Stimulated activated naive CD8-positive, alpha-beta T cell treated with anti-CD3 and anti-CD28 coated beads, Interleukin-15, Interleukin-2, amounts not matched to agents 100 ng/mL and 50 ng/mL, for 24 hours (primary cell): ENCODE data around the gene NLRX1.
"Not testable (repeated sequence)": the region's sequence is repeated elsewhere in the genome, so short reads cannot be mapped to it uniquely, and the experiment has no call there.

Experiments
- H3K27ac Mint-ChIP-seq: one replicate; pipeline ENCODE4 v1.8.0; 2021; ENCODE audit warnings: mild to moderate bottlenecking, mixed read lengths
- H3K27me3 Mint-ChIP-seq: one replicate; pipeline ENCODE4 v1.8.0; 2021; ENCODE audit warnings: mixed read lengths
- H3K36me3 Mint-ChIP-seq: one replicate; pipeline ENCODE4 v1.8.0; 2021; ENCODE audit warnings: low read depth, mixed read lengths
- H3K4me1 Mint-ChIP-seq: one replicate; pipeline ENCODE4 v1.8.0; 2021; ENCODE audit warnings: low read depth, mixed read lengths
- H3K4me3 Mint-ChIP-seq: one replicate; pipeline ENCODE4 v1.8.0; 2021; ENCODE audit warnings: mild to moderate bottlenecking, mixed read lengths
- H3K9me3 Mint-ChIP-seq: one replicate; pipeline ENCODE4 v1.8.0; 2021; ENCODE audit warnings: mixed read lengths

The NLRX1 gene

GRCh38 chr11:119205080-119205479 lies 36.6 kb downstream of the NLRX1 start:
- Mint-ChIP-seq H3K36me3 (no peaks in the 10 kb centered on the region), H3K27me3 (no peaks in the 10 kb centered on the region), H3K4me1 (peaks cover 36% of the 10 kb centered on the region), H3K9me3 (no peaks in the 10 kb centered on the region), H3K4me3 (peak overlapping the region; percentile 60), H3K27ac (peak overlapping the region; percentile 76)

- no peaks in the 10 kb centered on the region for H3K36me3 Mint-ChIP-seq
- no peaks in the 10 kb centered on the region for H3K9me3 Mint-ChIP-seq
- H3K4me3 Mint-ChIP-seq, result peak within 1 kb of the TSS; percentile 99
- no peaks in the 10 kb centered on the region for H3K27me3 Mint-ChIP-seq
- H3K4me1 Mint-ChIP-seq, result peaks cover 36% of the 10 kb centered on the region
- H3K27ac Mint-ChIP-seq, result peak within 1 kb of the TSS; percentile 98
Measured at GRCh38 chr11:119205574-119206510, 37.3 kb downstream of the NLRX1 start, which contains the start of gene CBL. Gene CBL, plus strand, starts transcription at chr11:119206339. Its CDS starts 79 bp downstream, at chr11:119206418.

- peaks cover 39% of the 10 kb centered on the region for H3K4me1 Mint-ChIP-seq
- no peaks in the 10 kb centered on the region for H3K27me3 Mint-ChIP-seq
- peak overlapping the region; percentile 99 for H3K4me3 Mint-ChIP-seq
- H3K27ac Mint-ChIP-seq, result peak overlapping the region; percentile 98
- H3K9me3 Mint-ChIP-seq, result no peaks in the 10 kb centered on the region
- H3K36me3 Mint-ChIP-seq, result no peaks in the 10 kb centered on the region
Measured at GRCh38 chr11:119206511-119207414, 38.2 kb downstream of the NLRX1 start.

GRCh38 chr11:119207415-119207960 lies 39.0 kb downstream of the NLRX1 start:
- Mint-ChIP-seq H3K4me3 (peak overlapping the region; percentile 99), H3K27ac (peak overlapping the region; percentile 98), H3K27me3 (no peaks in the 10 kb centered on the region), H3K9me3 (no peaks in the 10 kb centered on the region), H3K36me3 (no peaks in the 10 kb centered on the region), H3K4me1 (peaks cover 39% of the 10 kb centered on the region)

GRCh38 chr11:119209186-119209585 lies 40.7 kb downstream of the NLRX1 start:
- Mint-ChIP-seq H3K27ac (no peak overlapping the region), H3K9me3 (no peaks in the 10 kb centered on the region), H3K36me3 (peaks cover 4% of the 10 kb centered on the region), H3K4me3 (no peak overlapping the region), H3K27me3 (no peaks in the 10 kb centered on the region), H3K4me1 (peaks cover 44% of the 10 kb centered on the region)

GRCh38 chr11:119210050-119210449 lies 41.5 kb downstream of the NLRX1 start:
- Mint-ChIP-seq H3K27ac (peak overlapping the region; percentile 2), H3K27me3 (no peaks in the 10 kb centered on the region), H3K36me3 (peaks cover 4% of the 10 kb centered on the region), H3K4me3 (no peak overlapping the region), H3K9me3 (no peaks in the 10 kb centered on the region), H3K4me1 (peaks cover 44% of the 10 kb centered on the region)

GRCh38 chr11:119218141-119218878 lies 49.8 kb downstream of the NLRX1 start:
- H3K4me1 Mint-ChIP-seq, result peaks cover 49% of the 10 kb centered on the region
- no peaks in the 10 kb centered on the region for H3K27me3 Mint-ChIP-seq
- H3K27ac Mint-ChIP-seq, result peak overlapping the region; percentile 16
- H3K36me3 Mint-ChIP-seq, result no peaks in the 10 kb centered on the region
- no peaks in the 10 kb centered on the region for H3K9me3 Mint-ChIP-seq
- H3K4me3 Mint-ChIP-seq, result no peak overlapping the region

GRCh38 chr11:119222308-119222707 lies 53.8 kb downstream of the NLRX1 start:
- peaks cover 10% of the 10 kb centered on the region for H3K36me3 Mint-ChIP-seq
- no peak overlapping the region for H3K4me3 Mint-ChIP-seq
- no peaks in the 10 kb centered on the region for H3K27me3 Mint-ChIP-seq
- no peak overlapping the region for H3K27ac Mint-ChIP-seq
- H3K4me1 Mint-ChIP-seq, result peaks cover 54% of the 10 kb centered on the region
- no peaks in the 10 kb centered on the region for H3K9me3 Mint-ChIP-seq

GRCh38 chr11:119222891-119223290 lies 54.4 kb downstream of the NLRX1 start:
- Mint-ChIP-seq H3K36me3 (peaks cover 10% of the 10 kb centered on the region), H3K4me1 (peaks cover 49% of the 10 kb centered on the region), H3K4me3 (no peak overlapping the region), H3K9me3 (no peaks in the 10 kb centered on the region), H3K27me3 (no peaks in the 10 kb centered on the region), H3K27ac (no peak overlapping the region)

GRCh38 chr11:119223856-119224255 lies 55.3 kb downstream of the NLRX1 start:
- H3K4me3 Mint-ChIP-seq, result no peak overlapping the region
- peaks cover 10% of the 10 kb centered on the region for H3K36me3 Mint-ChIP-seq
- no peaks in the 10 kb centered on the region for H3K9me3 Mint-ChIP-seq
- H3K4me1 Mint-ChIP-seq, result peaks cover 49% of the 10 kb centered on the region
- no peak overlapping the region for H3K27ac Mint-ChIP-seq
- H3K27me3 Mint-ChIP-seq, result no peaks in the 10 kb centered on the region

GRCh38 chr11:119228535-119229287 lies 60.2 kb downstream of the NLRX1 start:
- peaks cover 22% of the 10 kb centered on the region for H3K36me3 Mint-ChIP-seq
- peak overlapping the region; percentile 2 for H3K4me3 Mint-ChIP-seq
- peak overlapping the region; percentile 9 for H3K27ac Mint-ChIP-seq
- H3K9me3 Mint-ChIP-seq, H3K27me3 Mint-ChIP-seq: not testable (repeated sequence)
- H3K4me1 Mint-ChIP-seq, result peaks cover 43% of the 10 kb centered on the region

GRCh38 chr11:119229288-119229672 lies 60.8 kb downstream of the NLRX1 start:
- H3K9me3 Mint-ChIP-seq, result no peaks in the 10 kb centered on the region
- peaks cover 37% of the 10 kb centered on the region for H3K4me1 Mint-ChIP-seq
- no peaks in the 10 kb centered on the region for H3K27me3 Mint-ChIP-seq
- H3K27ac Mint-ChIP-seq, result peak overlapping the region; percentile 9
- peak overlapping the region; percentile 2 for H3K4me3 Mint-ChIP-seq
- peaks cover 26% of the 10 kb centered on the region for H3K36me3 Mint-ChIP-seq

- H3K27ac Mint-ChIP-seq, result no peak overlapping the region
- H3K4me3 Mint-ChIP-seq, result no peak overlapping the region
- H3K27me3 Mint-ChIP-seq, result no peaks in the 10 kb centered on the region
- H3K4me1 Mint-ChIP-seq, result peaks cover 40% of the 10 kb centered on the region
- no peaks in the 10 kb centered on the region for H3K9me3 Mint-ChIP-seq
- H3K36me3 Mint-ChIP-seq, result peaks cover 27% of the 10 kb centered on the region
Measured at GRCh38 chr11:119229741-119230140, 61.2 kb downstream of the NLRX1 start.
